Stimulated activated naive CD4-positive, alpha-beta T cell treated with Interleukin-2 at 50 U/mL for 16 hours (primary cell): Measurements from ENCODE around the gene PAX6.

Experiments
- DNase-seq: peaks from one replicate; lab custom pipeline; 2025; lab: John Stamatoyannopoulos, UW

The PAX6 gene

GRCh38 chr11:31810779-31811647 lies at the start of gene PAX6:
Gene PAX6, minus strand, starts transcription at chr11:31811322. Its CDS starts 4,911 bp downstream, at chr11:31806411.
- DNase-seq: peak; percentile 24

- no peak for DNase-seq
Measured at GRCh38 chr11:31860391-31860790, 49.3 kb upstream of the PAX6 start.

GRCh38 chr11:31856248-31856647 lies 45.1 kb upstream of the PAX6 start:
- no peak for DNase-seq

GRCh38 chr11:31855466-31855865 lies 44.3 kb upstream of the PAX6 start:
- DNase-seq: no peak

- DNase-seq: no peak
Measured at GRCh38 chr11:31850365-31850764, 39.2 kb upstream of the PAX6 start.

GRCh38 chr11:31847761-31848160 lies 36.6 kb upstream of the PAX6 start:
- DNase-seq: no peak

GRCh38 chr11:31845331-31845730 lies 34.2 kb upstream of the PAX6 start:
- no peak for DNase-seq

GRCh38 chr11:31844351-31844750 lies 33.2 kb upstream of the PAX6 start:
- no peak for DNase-seq

- DNase-seq: no peak
Measured at GRCh38 chr11:31841435-31841834, 30.3 kb upstream of the PAX6 start.

GRCh38 chr11:31834237-31834636 lies 23.1 kb upstream of the PAX6 start:
- no peak for DNase-seq

GRCh38 chr11:31830406-31830805 lies 19.3 kb upstream of the PAX6 start:
- DNase-seq: no peak

- DNase-seq: no peak
Measured at GRCh38 chr11:31828217-31828616, 17.1 kb upstream of the PAX6 start.

GRCh38 chr11:31827455-31828206 lies 16.5 kb upstream of the PAX6 start:
- DNase-seq: no peak

- DNase-seq: no peak
Measured at GRCh38 chr11:31826536-31827438, 15.7 kb upstream of the PAX6 start.

- DNase-seq: no peak
Measured at GRCh38 chr11:31825838-31826484, 14.8 kb upstream of the PAX6 start.

GRCh38 chr11:31824879-31825837 lies 14.0 kb upstream of the PAX6 start:
- DNase-seq: no peak

- no peak for DNase-seq
Measured at GRCh38 chr11:31824332-31824878, 13.3 kb upstream of the PAX6 start.

- DNase-seq: no peak
Measured at GRCh38 chr11:31823644-31824331, 12.7 kb upstream of the PAX6 start.

- no peak for DNase-seq
Measured at GRCh38 chr11:31822927-31823643, 12.0 kb upstream of the PAX6 start.
